CD1c-positive myeloid dendritic cell (primary cell): Measurements from ENCODE around the gene TRAP1.
"Not testable (repeated sequence)": the region's sequence is repeated elsewhere in the genome, so short reads cannot be mapped to it uniquely, and the experiment has no call there.

ENCODE experiments used
- DNase-seq: peaks from one replicate; pipeline ENCODE4 v3.0.0-alpha.2; 2016; ENCODE audit errors: extremely low spot score

The TRAP1 gene

GRCh38 chr16:3736116-3736515, 18.8 kb upstream of the TRAP1 start:
- DNase-seq = no peak

GRCh38 chr16:3735541-3735940, 18.2 kb upstream of the TRAP1 start:
- DNase-seq = no peak

- peak; percentile 70 for DNase-seq
Measured at GRCh38 chr16:3734758-3735221, 17.5 kb upstream of the TRAP1 start.

GRCh38 chr16:3734084-3734757, 16.9 kb upstream of the TRAP1 start:
- DNase-seq = no peak

- no peak for DNase-seq
Measured at GRCh38 chr16:3732171-3732570, 14.8 kb upstream of the TRAP1 start.

GRCh38 chr16:3731126-3731935, 14.0 kb upstream of the TRAP1 start:
- DNase-seq = no peak

- DNase-seq = no peak
Measured at GRCh38 chr16:3730161-3731125, 13.1 kb upstream of the TRAP1 start.

- no peak for DNase-seq
Measured at GRCh38 chr16:3729161-3730112, 12.1 kb upstream of the TRAP1 start.

- no peak for DNase-seq
Measured at GRCh38 chr16:3728424-3729160, 11.3 kb upstream of the TRAP1 start.

GRCh38 chr16:3727806-3728381, 10.6 kb upstream of the TRAP1 start:
- DNase-seq = no peak

- DNase-seq = no peak
Measured at GRCh38 chr16:3726021-3726687, 8.8 kb upstream of the TRAP1 start.

GRCh38 chr16:3725276-3725675, 8.0 kb upstream of the TRAP1 start:
- no peak for DNase-seq

GRCh38 chr16:3722508-3722907, 5.2 kb upstream of the TRAP1 start:
- no peak for DNase-seq

GRCh38 chr16:3720418-3720817, 3.1 kb upstream of the TRAP1 start:
- DNase-seq = no peak

- no peak for DNase-seq
Measured at GRCh38 chr16:3718628-3719027, 1.3 kb upstream of the TRAP1 start.

- DNase-seq = no peak
Measured at GRCh38 chr16:3718019-3718391, 681 bp upstream of the TRAP1 start.

GRCh38 chr16:3716831-3717234, 491 bp downstream of the TRAP1 start:
- peak; percentile 10 for DNase-seq

GRCh38 chr16:3715430-3715829, 1.9 kb downstream of the TRAP1 start:
- no peak for DNase-seq

- not testable (repeated sequence) for DNase-seq
Measured at GRCh38 chr16:3714378-3714777, 2.9 kb downstream of the TRAP1 start.
